ENCODE measurements around the gene AKR1E2.

Gene AKR1E2

GRCh38 chr10:4802711-4803487, 23.1 kb upstream of the AKR1E2 start:
- in situ Hi-C loops (cut with HindIII; ENCODE audit: low sequenced_read_pairs): no loop called here
- no peak for DNase-seq (ENCODE audit: low read depth)
- TF ChIP-seq, protein P1, sequence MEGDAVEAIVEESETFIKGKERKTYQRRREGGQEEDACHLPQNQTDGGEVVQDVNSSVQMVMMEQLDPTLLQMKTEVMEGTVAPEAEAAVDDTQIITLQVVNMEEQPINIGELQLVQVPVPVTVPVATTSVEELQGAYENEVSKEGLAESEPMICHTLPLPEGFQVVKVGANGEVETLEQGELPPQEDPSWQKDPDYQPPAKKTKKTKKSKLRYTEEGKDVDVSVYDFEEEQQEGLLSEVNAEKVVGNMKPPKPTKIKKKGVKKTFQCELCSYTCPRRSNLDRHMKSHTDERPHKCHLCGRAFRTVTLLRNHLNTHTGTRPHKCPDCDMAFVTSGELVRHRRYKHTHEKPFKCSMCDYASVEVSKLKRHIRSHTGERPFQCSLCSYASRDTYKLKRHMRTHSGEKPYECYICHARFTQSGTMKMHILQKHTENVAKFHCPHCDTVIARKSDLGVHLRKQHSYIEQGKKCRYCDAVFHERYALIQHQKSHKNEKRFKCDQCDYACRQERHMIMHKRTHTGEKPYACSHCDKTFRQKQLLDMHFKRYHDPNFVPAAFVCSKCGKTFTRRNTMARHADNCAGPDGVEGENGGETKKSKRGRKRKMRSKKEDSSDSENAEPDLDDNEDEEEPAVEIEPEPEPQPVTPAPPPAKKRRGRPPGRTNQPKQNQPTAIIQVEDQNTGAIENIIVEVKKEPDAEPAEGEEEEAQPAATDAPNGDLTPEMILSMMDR (IDR thresholded peaks at IDR 0.05; ENCODE audit: low read depth, low read length, missing control alignments): no peak
- no peak overlapping the region for H3K4me3 ChIP-seq (ENCODE audit: low read depth, low read length)

DNA sequence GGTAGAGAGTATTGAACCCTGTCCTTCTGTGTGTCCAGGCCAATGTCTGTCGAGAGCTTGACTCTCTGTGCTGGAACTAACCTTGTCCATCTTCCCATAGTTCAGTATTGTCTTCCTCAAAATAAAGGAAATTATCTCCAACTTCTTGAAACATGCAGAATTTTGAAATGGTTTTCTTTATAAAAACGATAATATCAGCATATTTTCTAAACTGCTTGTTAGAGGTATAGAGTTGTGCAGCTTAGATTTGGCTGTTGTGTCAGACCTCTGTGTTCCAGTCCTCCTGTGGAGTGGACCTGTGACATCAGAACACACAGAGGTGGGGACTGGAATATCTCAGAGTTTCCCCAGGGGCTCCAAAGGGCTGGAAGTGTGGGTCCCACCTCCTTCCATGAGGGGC, 22.2 kb upstream of the AKR1E2 start:
- DNase-seq (ENCODE audit: low read depth): no peak
- in situ Hi-C loops (cut with HindIII; ENCODE audit: low sequenced_read_pairs): no loop called here
- H3K4me3 ChIP-seq (ENCODE audit: low read depth, low read length): no peak overlapping the region
- TF ChIP-seq, protein P1 (IDR thresholded peaks at IDR 0.05; ENCODE audit: low read depth, low read length, missing control alignments): no peak

DNA sequence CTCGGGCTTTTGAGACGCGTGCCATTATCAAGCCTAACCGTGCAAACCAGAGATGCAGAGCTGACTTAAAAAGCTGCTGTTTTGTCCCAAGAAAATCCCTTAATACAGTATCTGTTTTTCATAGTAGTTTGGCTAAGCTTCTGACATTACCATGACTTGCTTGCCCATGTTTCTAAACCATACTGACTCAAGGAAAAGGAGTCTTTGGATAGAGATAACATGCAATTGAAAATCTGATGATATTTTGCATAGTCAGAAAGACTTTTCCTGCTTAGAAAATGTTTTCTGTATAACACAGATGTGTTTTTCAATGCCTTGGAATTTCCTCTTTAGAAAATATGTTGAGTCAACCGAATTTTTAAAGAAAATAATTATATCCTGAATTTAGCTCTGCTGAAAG, 21.5 kb upstream of the AKR1E2 start:
- TF ChIP-seq, protein P1 (IDR thresholded peaks at IDR 0.05; ENCODE audit: low read depth, low read length, missing control alignments): no peak
- in situ Hi-C loops (cut with HindIII; ENCODE audit: low sequenced_read_pairs): no loop called here
- H3K4me3 ChIP-seq (ENCODE audit: low read depth, low read length): no peak overlapping the region
- DNase-seq (ENCODE audit: low read depth): no peak

DNA sequence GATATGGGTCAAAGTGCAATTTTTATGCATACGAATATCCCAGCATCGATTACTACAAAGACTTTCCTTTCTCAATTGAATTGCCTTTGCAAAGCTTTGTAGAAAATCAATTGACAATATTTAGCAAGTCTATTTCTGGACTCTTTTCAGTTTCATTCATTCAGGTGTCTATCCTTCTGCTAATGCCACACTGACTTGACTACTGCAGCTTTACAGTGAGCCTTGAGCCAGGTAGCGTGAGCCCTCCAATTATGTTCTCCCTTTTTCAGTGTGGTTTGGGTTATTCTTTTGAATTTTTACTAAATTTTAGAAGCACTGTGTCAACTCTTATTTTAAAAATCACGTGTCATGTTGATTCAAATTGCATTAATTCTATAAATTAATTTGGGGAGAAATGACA, 19.5 kb upstream of the AKR1E2 start:
- H3K4me3 ChIP-seq (ENCODE audit: low read depth, low read length): no peak overlapping the region
- in situ Hi-C loops (cut with HindIII; ENCODE audit: low sequenced_read_pairs): no loop called here
- TF ChIP-seq, protein P1 (IDR thresholded peaks at IDR 0.05; ENCODE audit: low read depth, low read length, missing control alignments): no peak
- DNase-seq (ENCODE audit: low read depth): no peak

DNA sequence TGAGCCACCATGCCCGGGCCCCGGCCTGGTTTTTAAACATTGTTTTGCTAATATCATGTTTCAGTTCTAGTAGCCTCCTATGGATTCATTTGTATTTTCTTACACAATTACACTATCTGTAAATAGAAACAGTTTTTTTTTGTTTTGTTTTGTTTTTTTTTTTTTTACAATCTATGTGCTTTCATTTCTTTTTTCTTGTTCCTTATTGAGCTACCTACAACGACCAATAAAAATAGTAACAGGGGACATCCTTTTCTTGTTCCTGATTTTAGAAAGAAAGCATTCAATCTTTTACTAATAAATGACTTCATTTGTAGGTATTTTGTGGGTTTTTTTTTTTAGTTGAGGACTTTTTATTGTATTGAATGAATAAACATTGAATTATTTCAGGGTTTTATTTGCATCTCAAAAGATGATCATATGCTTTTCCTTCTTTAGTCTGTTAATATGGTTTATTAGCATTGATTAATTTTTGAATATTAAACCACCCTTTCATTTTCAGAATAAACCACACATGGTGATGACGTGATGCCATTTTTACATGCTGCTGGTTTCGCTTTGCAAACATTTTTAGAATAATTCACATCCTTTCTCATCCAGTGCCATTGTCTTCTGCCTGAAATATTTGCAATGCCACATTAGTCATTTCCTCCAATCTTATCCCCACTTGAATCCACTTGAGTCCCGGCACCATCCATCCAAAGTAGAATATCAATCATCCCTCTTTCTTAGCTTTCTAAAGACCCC, 18.1 kb upstream of the AKR1E2 start:
- peak; percentile 68 for DNase-seq (ENCODE audit: low read depth)
- in situ Hi-C loops (cut with HindIII; ENCODE audit: low sequenced_read_pairs): no loop called here
- H3K4me3 ChIP-seq (ENCODE audit: low read depth, low read length): no peak overlapping the region
- TF ChIP-seq, protein P1 (IDR thresholded peaks at IDR 0.05; ENCODE audit: low read depth, low read length, missing control alignments): no peak

DNA sequence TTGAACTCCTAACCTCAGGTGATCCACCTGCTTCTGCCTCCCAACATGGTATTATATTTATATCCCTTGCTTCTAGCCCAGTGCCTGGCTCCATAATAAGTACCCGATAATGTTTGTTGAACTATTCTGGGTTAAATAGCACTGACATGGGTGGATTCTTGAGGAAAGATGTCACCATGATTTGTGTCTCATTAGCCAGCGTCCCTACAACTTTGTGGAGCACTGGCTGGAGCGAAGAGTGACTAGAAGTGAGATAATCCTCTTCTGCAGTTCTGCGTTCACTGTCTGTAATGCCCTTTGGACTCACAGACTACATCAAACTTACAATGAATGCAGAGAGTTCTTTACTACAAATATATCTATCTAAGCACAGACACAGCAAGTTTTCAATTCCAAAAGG, 16.9 kb upstream of the AKR1E2 start:
- in situ Hi-C loops (cut with HindIII; ENCODE audit: low sequenced_read_pairs): no loop called here
- no peak overlapping the region for H3K4me3 ChIP-seq (ENCODE audit: low read depth, low read length)
- TF ChIP-seq, protein P1 (IDR thresholded peaks at IDR 0.05; ENCODE audit: low read depth, low read length, missing control alignments): no peak
- DNase-seq (ENCODE audit: low read depth): no peak

Measured in astrocyte of the cerebellum (primary cell).